Measurements from ENCODE around the gene CEACAM3.
A peak's percentile ranks its signal among the peaks of the same experiment; 100 is the strongest.
"Not testable (repeated sequence)": the region's sequence is repeated elsewhere in the genome, so short reads cannot be mapped to it uniquely, and the experiment has no call there.

The CEACAM3 gene

GRCh38 chr19:41796362-41796761, at the start of gene CEACAM3:
CEACAM3 (plus strand) TSS chr19:41796587; CDS start chr19:41796678, 91 bp downstream.
- DNase-seq (ENCODE audit: low read depth in 3 of 3), result no peak

GRCh38 chr19:41746593-41747227, 49.7 kb upstream of the CEACAM3 start:
- peak; percentile 28 to 46 (median 33) for DNase-seq (ENCODE audit: low read depth in 3 of 3)

GRCh38 chr19:41748012-41748411, 48.4 kb upstream of the CEACAM3 start:
- no peak for DNase-seq (ENCODE audit: low read depth in 3 of 3)

GRCh38 chr19:41750248-41751134, 45.9 kb upstream of the CEACAM3 start:
- DNase-seq (ENCODE audit: low read depth in 3 of 3), result not testable (repeated sequence)

GRCh38 chr19:41753159-41753558, 43.2 kb upstream of the CEACAM3 start:
- peak; percentile 60 to 76 (median 68) for DNase-seq (ENCODE audit: low read depth in 3 of 3)

GRCh38 chr19:41753936-41754529, 42.4 kb upstream of the CEACAM3 start:
- DNase-seq (ENCODE audit: low read depth in 3 of 3), result peak; percentile 36 to 70 (median 60)

- no peak for DNase-seq (ENCODE audit: low read depth in 3 of 3)
Measured at GRCh38 chr19:41755328-41755913, 41.0 kb upstream of the CEACAM3 start, which contains the start of gene CEACAM6. CEACAM6 (plus strand) TSS chr19:41755530; CDS start chr19:41755639, 109 bp downstream.

GRCh38 chr19:41758846-41759245, 37.5 kb upstream of the CEACAM3 start:
- no peak for DNase-seq (ENCODE audit: low read depth in 3 of 3)

- DNase-seq (ENCODE audit: low read depth in 3 of 3), result no peak
Measured at GRCh38 chr19:41767115-41767514, 29.3 kb upstream of the CEACAM3 start.

- not testable (repeated sequence) for DNase-seq (ENCODE audit: low read depth in 3 of 3)
Measured at GRCh38 chr19:41768105-41768504, 28.3 kb upstream of the CEACAM3 start.

- DNase-seq (ENCODE audit: low read depth in 3 of 3), result no peak
Measured at GRCh38 chr19:41769608-41770007, 26.8 kb upstream of the CEACAM3 start.

GRCh38 chr19:41771410-41771809, 25.0 kb upstream of the CEACAM3 start:
- no peak for DNase-seq (ENCODE audit: low read depth in 3 of 3)

- DNase-seq (ENCODE audit: low read depth in 3 of 3), result peak in 2 of 3 experiments; percentile 9 to 52
Measured at GRCh38 chr19:41774515-41774980, 21.8 kb upstream of the CEACAM3 start.

- no peak for DNase-seq (ENCODE audit: low read depth in 3 of 3)
Measured at GRCh38 chr19:41776700-41777099, 19.7 kb upstream of the CEACAM3 start.

GRCh38 chr19:41783612-41784011, 12.8 kb upstream of the CEACAM3 start:
- no peak for DNase-seq (ENCODE audit: low read depth in 3 of 3)

- DNase-seq (ENCODE audit: low read depth in 3 of 3), result no peak
Measured at GRCh38 chr19:41784312-41784711, 12.1 kb upstream of the CEACAM3 start.

- no peak for DNase-seq (ENCODE audit: low read depth in 3 of 3)
Measured at GRCh38 chr19:41784743-41785142, 11.6 kb upstream of the CEACAM3 start.

- peak; percentile 35 to 64 (median 52) for DNase-seq (ENCODE audit: low read depth in 3 of 3)
Measured at GRCh38 chr19:41785653-41786052, 10.7 kb upstream of the CEACAM3 start.

- no peak for DNase-seq (ENCODE audit: low read depth in 3 of 3)
Measured at GRCh38 chr19:41787055-41787454, 9.3 kb upstream of the CEACAM3 start.

GRCh38 chr19:41788518-41788917, 7.9 kb upstream of the CEACAM3 start:
- not testable (repeated sequence) for DNase-seq (ENCODE audit: low read depth in 3 of 3)

- not testable (repeated sequence) for DNase-seq (ENCODE audit: low read depth in 3 of 3)
Measured at GRCh38 chr19:41789053-41789452, 7.3 kb upstream of the CEACAM3 start.

All from stimulated activated CD4-positive, alpha-beta T cell treated with anti-CD3 and anti-CD28 coated beads, TNF-alpha, amount 100 ng/mL, for 24 hours (primary cell).